Measurements from ENCODE around the gene MAPT. TPM values are rescaled to one million over a fixed set of nuclear protein-coding genes. Genes with fewer than 3 reads are reported as not detected.
"Not testable (repeated sequence)": the region's sequence is repeated elsewhere in the genome, so short reads cannot be mapped to it uniquely, and the experiment has no call there.

Gene MAPT
- total and polyA plus RNA-seq, 2 of the 4 experiments (the other 2 are of a cell fraction), result 0.18 to 0.19 TPM

DNA sequence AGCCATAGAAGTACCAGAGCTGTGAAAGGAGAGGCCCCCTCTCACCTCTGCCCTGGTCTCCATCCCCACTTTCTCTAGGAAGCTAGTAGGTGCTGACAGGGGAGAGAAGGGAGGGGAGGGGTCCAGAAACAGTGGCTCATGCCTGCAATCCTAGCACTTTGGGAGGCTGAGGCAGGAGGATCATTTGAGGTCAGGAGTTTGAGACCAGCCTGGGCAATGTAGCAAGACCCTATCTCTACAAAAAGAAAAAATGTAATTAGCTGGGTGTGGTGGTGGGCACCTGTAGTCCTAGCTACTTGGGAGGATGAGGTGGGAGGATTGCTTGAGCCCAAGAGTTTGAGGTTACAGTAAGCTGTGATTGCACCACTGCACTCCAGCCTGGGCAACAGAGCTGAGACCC lies 42.8 kb downstream of the MAPT start:
- H4K5ac ChIP-seq (ENCODE audit: low read depth, low read length); ATAC-seq (ENCODE audit: low read depth); H4K91ac ChIP-seq (ENCODE audit: insufficient read depth, low read depth, low read length); H3K18ac ChIP-seq (ENCODE audit: low read depth, low read length); H2AK5ac ChIP-seq (ENCODE audit: low read depth, low read length); H3K4ac ChIP-seq (ENCODE audit: low read depth, low read length); H3K27ac ChIP-seq (ENCODE audit: insufficient read depth, low read length); H2BK120ac ChIP-seq (ENCODE audit: low read depth, low read length); H3K36me3 ChIP-seq (ENCODE audit: control insufficient read depth, insufficient read depth, low read length); H3K56ac ChIP-seq (ENCODE audit: extremely low read depth, insufficient read depth, low read length); H3K4me1 ChIP-seq (ENCODE audit: control insufficient read depth, insufficient read depth, low read length); H2AK9ac ChIP-seq (replicated peaks; ENCODE audit: low read depth, low read length, poor library complexity); POLR2A ChIA-PET (ENCODE audit: unreplicated experiment); H3K14ac ChIP-seq (replicated peaks; ENCODE audit: low read depth, low read length); H3K9me3 ChIP-seq (ENCODE audit: control insufficient read depth, insufficient read depth, low read length); H4K20me1 ChIP-seq (ENCODE audit: insufficient read depth, low read length); H3K4me3 ChIP-seq (ENCODE audit: insufficient read depth, low read depth, low read length); in situ Hi-C loops (cut with MboI; ENCODE audit: low sequenced_read_pairs); H3K23ac ChIP-seq (ENCODE audit: low read depth, low read length); CTCF ChIA-PET; H3K4me2 ChIP-seq (ENCODE audit: low read depth, low read length); intact Hi-C loops (cut with micrococcal nuclease); H2BK15ac ChIP-seq (ENCODE audit: low read depth, low read length); BruUV-seq (replicated peaks); H3K9me1 ChIP-seq (ENCODE audit: insufficient read depth, low read length); dilution Hi-C loops (cut with HindIII; ENCODE audit: low sequenced_read_pairs, unreplicated experiment); H3K79me1 ChIP-seq (ENCODE audit: low read depth in 1 of 2, low read length in 2 of 2); H2AFZ ChIP-seq (replicated peaks; ENCODE audit: low read length, poor library complexity); H4K8ac ChIP-seq (ENCODE audit: low read depth in 2 of 2, low read length in 2 of 2); H3K9ac ChIP-seq (ENCODE audit: low read depth, low read length); H2BK20ac ChIP-seq (ENCODE audit: low read depth, low read length); H2BK5ac ChIP-seq (ENCODE audit: low read depth, low read length, poor library complexity, severe bottlenecking); DNase-seq: not testable (repeated sequence)
- peaks cover 45% of the 10 kb centered on the region for H3K27me3 ChIP-seq (ENCODE audit: control insufficient read depth, insufficient read depth, low read length)

Data from IMR-90 (cell line).